CD8-positive, alpha-beta memory T cell (primary cell): ENCODE data around the gene SV2C. TPM values are rescaled to one million over a fixed set of nuclear protein-coding genes. Genes with fewer than 3 reads are reported as not detected.
"Not testable (repeated sequence)": the region's sequence is repeated elsewhere in the genome, so short reads cannot be mapped to it uniquely, and the experiment has no call there.

ENCODE experiments used
- CTCF ChIA-PET: fragments of 350-600 bp; sonication (Branson Sonifier 250); formaldehyde crosslinking; loops from one replicate; lab custom pipeline; 2021; ENCODE audit warnings: antibody characterized with exemption; lab: Charles Lee
- POLR2A ChIA-PET: fragments of 350-600 bp; sonication (Branson Sonifier 250); formaldehyde crosslinking; loops from one replicate; lab custom pipeline; 2021; ENCODE audit warnings: antibody characterized with exemption; lab: Charles Lee
- DNase-seq, 5 donors: peaks; one replicate each; pipeline versions ENCODE4 v3.0.0 to v3.0.0-alpha.2; 2020 to 2022; ENCODE audit warnings: mixed read lengths in 1 of 5
- H3K27ac ChIP-seq: one replicate; pipeline ENCODE4 v1.7.0; 2013; ENCODE audit warnings: low read depth, mild to moderate bottlenecking, low read length, moderate library complexity
- H3K27me3 ChIP-seq: 2 replicates; pipeline ENCODE4 v1.7.0; 2013; ENCODE audit warnings: low read length, mild to moderate bottlenecking; ENCODE audit not compliant: insufficient read depth, poor library complexity, severe bottlenecking
- H3K36me3 ChIP-seq: 2 replicates; pipeline ENCODE4 v1.7.0; 2013; ENCODE audit warnings: mild to moderate bottlenecking, low read length, moderate library complexity; ENCODE audit not compliant: insufficient read depth
- H3K4me1 ChIP-seq: 2 replicates; pipeline ENCODE4 v1.7.0; 2013; ENCODE audit warnings: mild to moderate bottlenecking, low read length, moderate library complexity; ENCODE audit not compliant: insufficient read depth
- H3K4me3 ChIP-seq: 2 replicates; pipeline ENCODE4 v1.7.0; 2013; ENCODE audit warnings: mild to moderate bottlenecking, low read length
- H3K9me3 ChIP-seq: 2 replicates; pipeline ENCODE4 v1.7.0; 2013; ENCODE audit warnings: mild to moderate bottlenecking, low read length
- H3K27ac Mint-ChIP-seq, 8 donors: one replicate each; pipeline ENCODE4 v1.8.0; 2020 to 2021; ENCODE audit warnings: mixed read lengths in 8 of 8, mild to moderate bottlenecking in 6 of 8, inconsistent platforms in 3 of 8, moderate library complexity in 3 of 8
- H3K27me3 Mint-ChIP-seq, 2 donors: one replicate each; pipeline ENCODE4 v1.8.0; 2020 to 2021; ENCODE audit warnings: mixed read lengths in 2 of 2, mild to moderate bottlenecking in 1 of 2, moderate library complexity in 1 of 2
- H3K36me3 Mint-ChIP-seq, 3 donors: one replicate each; pipeline ENCODE4 v1.8.0; 2020 to 2021; ENCODE audit warnings: mixed read lengths in 3 of 3, inconsistent platforms in 1 of 3, mild to moderate bottlenecking in 1 of 3
- H3K4me1 Mint-ChIP-seq, 3 donors: one replicate each; pipeline ENCODE4 v1.8.0; 2020 to 2021; ENCODE audit warnings: mixed read lengths in 3 of 3, inconsistent platforms in 1 of 3, mild to moderate bottlenecking in 1 of 3
- H3K4me3 Mint-ChIP-seq, 7 donors: one replicate each; pipeline ENCODE4 v1.8.0; 2020 to 2021; ENCODE audit warnings: mixed read lengths in 7 of 7, mild to moderate bottlenecking in 6 of 7, moderate library complexity in 4 of 7, inconsistent platforms in 2 of 7
- H3K9me3 Mint-ChIP-seq, 5 donors: one replicate each; pipeline ENCODE4 v1.8.0; 2020 to 2022; ENCODE audit warnings: mixed read lengths in 5 of 5, mild to moderate bottlenecking in 3 of 5, moderate library complexity in 2 of 5, inconsistent platforms in 1 of 5
- polyA plus RNA-seq: library from polyadenylated mRNA; unstranded; fragments of 300-500 nt; fragmentation: Illumina TruSeq; gene quantifications from one replicate; pipeline ENCODE4 v1.2.3, GENCODE V29; 2021
- total RNA-seq, 2 experiments: library from RNA; stranded (reverse); gene quantifications; one replicate each; pipeline ENCODE4 v1.2.3, GENCODE V29; 2021

Gene SV2C
- not detected for total RNA-seq
- not detected for polyA plus RNA-seq

GRCh38 chr5:76082772-76083554 lies at the start of gene SV2C:
Gene SV2C (plus strand): TSS chr5:76083383. CDS start chr5:76131751, 48,368 bp downstream.
- POLR2A ChIA-PET: no interaction called here
- no peak within 1 kb of the TSS for H3K4me3 ChIP-seq
- Mint-ChIP-seq H3K36me3 (no peaks in the 10 kb centered on the region), H3K4me1 (peaks cover 20 to 34% (median 29%) of the 10 kb centered on the region in 3 donors), H3K4me3 (peak within 1 kb of the TSS; percentile 61 to 88 (median 71)), H3K27me3 (peaks cover 46 to 83% of the 10 kb centered on the region in 2 donors), H3K27ac (peak within 1 kb of the TSS in 4 of 8 donors; percentile 21 to 40 (median 33)), H3K9me3 (no peaks in the 10 kb centered on the region)
- H3K36me3 ChIP-seq: no peaks in the 10 kb centered on the region
- H3K27me3 ChIP-seq: peaks cover 19% of the 10 kb centered on the region
- no peak within 1 kb of the TSS for H3K27ac ChIP-seq
- peaks cover 12% of the 10 kb centered on the region for H3K4me1 ChIP-seq
- DNase-seq: no peak
- CTCF ChIA-PET: no interaction called here
- no peaks in the 10 kb centered on the region for H3K9me3 ChIP-seq

- Mint-ChIP-seq H3K27ac (peak overlapping the region in 2 of 8 donors; percentile 25 to 59), H3K9me3 (peaks cover 0 to 12% (median 8%) of the 10 kb centered on the region in 5 donors), H3K27me3 (peaks cover 19 to 43% of the 10 kb centered on the region in 2 donors), H3K4me3 (peak overlapping the region in 6 of 7 donors; percentile 9 to 73 (median 48)), H3K4me1 (peaks cover 5 to 19% (median 17%) of the 10 kb centered on the region in 3 donors)
- CTCF ChIA-PET, H3K36me3 Mint-ChIP-seq, H3K27ac ChIP-seq, H3K27me3 ChIP-seq, H3K36me3 ChIP-seq, DNase-seq, H3K9me3 ChIP-seq, H3K4me3 ChIP-seq, H3K4me1 ChIP-seq: not testable (repeated sequence)
- POLR2A ChIA-PET: interaction anchor here (0.6 kb wide), 1 partner anchor 289 kb away, joined by 6 read pairs; no protein-coding TSS in a partner anchor
Observed at GRCh38 chr5:76037736-76038151, 45.4 kb upstream of the SV2C start.

GRCh38 chr5:76038212-76038611 lies 45.0 kb upstream of the SV2C start:
- Mint-ChIP-seq H3K9me3 (peaks cover 0 to 12% (median 8%) of the 10 kb centered on the region in 5 donors), H3K4me1 (peaks cover 5 to 19% (median 17%) of the 10 kb centered on the region in 3 donors), H3K36me3 (peaks cover 0 to 3% (median 0%) of the 10 kb centered on the region in 3 donors), H3K4me3 (peak overlapping the region in 5 of 7 donors; percentile 40 to 73 (median 54)), H3K27me3 (peaks cover 19 to 46% of the 10 kb centered on the region in 2 donors), H3K27ac (peak overlapping the region in 2 of 8 donors; percentile 25 to 59)
- no peak for DNase-seq
- Histone ChIP-seq H3K36me3 (no peaks in the 10 kb centered on the region), H3K4me1 (no peaks in the 10 kb centered on the region), H3K27me3 (no peaks in the 10 kb centered on the region), H3K9me3 (no peaks in the 10 kb centered on the region), H3K27ac (no peak overlapping the region), H3K4me3 (no peak overlapping the region)
- POLR2A ChIA-PET: no interaction called here
- CTCF ChIA-PET: no interaction called here

GRCh38 chr5:76040806-76041205 lies 42.4 kb upstream of the SV2C start:
- Histone ChIP-seq H3K4me3 (no peak overlapping the region), H3K27ac (no peak overlapping the region), H3K9me3 (no peaks in the 10 kb centered on the region), H3K4me1 (no peaks in the 10 kb centered on the region), H3K27me3 (no peaks in the 10 kb centered on the region), H3K36me3 (no peaks in the 10 kb centered on the region)
- ChIA-PET POLR2A (no interaction called here), CTCF (no interaction called here)
- Mint-ChIP-seq H3K9me3 (peaks cover 0 to 7% (median 2%) of the 10 kb centered on the region in 5 donors), H3K4me1 (peaks cover 5 to 19% (median 17%) of the 10 kb centered on the region in 3 donors), H3K36me3 (peaks cover 0 to 8% (median 0%) of the 10 kb centered on the region in 3 donors), H3K27ac (no peak overlapping the region), H3K27me3 (peaks cover 19 to 57% of the 10 kb centered on the region in 2 donors), H3K4me3 (no peak overlapping the region)
- DNase-seq: no peak

- H3K4me3 ChIP-seq: no peak overlapping the region
- H3K9me3 Mint-ChIP-seq: peaks cover 0 to 7% (median 2%) of the 10 kb centered on the region in 5 donors
- H3K9me3 ChIP-seq: no peaks in the 10 kb centered on the region
- no peaks in the 10 kb centered on the region for H3K27me3 ChIP-seq
- no peak overlapping the region for H3K4me3 Mint-ChIP-seq
- H3K4me1 ChIP-seq: no peaks in the 10 kb centered on the region
- CTCF ChIA-PET: no interaction called here
- POLR2A ChIA-PET: no interaction called here
- DNase-seq: no peak
- no peaks in the 10 kb centered on the region for H3K36me3 ChIP-seq
- no peak overlapping the region for H3K27ac Mint-ChIP-seq
- peaks cover 5 to 19% (median 17%) of the 10 kb centered on the region in 3 donors for H3K4me1 Mint-ChIP-seq
- peaks cover 0 to 12% (median 0%) of the 10 kb centered on the region in 3 donors for H3K36me3 Mint-ChIP-seq
- peaks cover 25 to 66% of the 10 kb centered on the region in 2 donors for H3K27me3 Mint-ChIP-seq
- H3K27ac ChIP-seq: no peak overlapping the region
Observed at GRCh38 chr5:76041863-76042262, 41.3 kb upstream of the SV2C start.

GRCh38 chr5:76046741-76047140 lies 36.4 kb upstream of the SV2C start:
- CTCF ChIA-PET: no interaction called here
- peaks cover 23 to 54% of the 10 kb centered on the region in 2 donors for H3K27me3 Mint-ChIP-seq
- no peaks in the 10 kb centered on the region for H3K9me3 ChIP-seq
- DNase-seq: no peak
- no peaks in the 10 kb centered on the region for H3K27me3 ChIP-seq
- H3K9me3 Mint-ChIP-seq: peaks cover 0 to 4% (median 2%) of the 10 kb centered on the region in 5 donors
- no peak overlapping the region for H3K4me3 Mint-ChIP-seq
- no peaks in the 10 kb centered on the region for H3K36me3 ChIP-seq
- H3K4me1 ChIP-seq: no peaks in the 10 kb centered on the region
- POLR2A ChIA-PET: no interaction called here
- H3K27ac Mint-ChIP-seq: no peak overlapping the region
- H3K4me3 ChIP-seq: no peak overlapping the region
- H3K4me1 Mint-ChIP-seq: no peaks in the 10 kb centered on the region
- H3K27ac ChIP-seq: no peak overlapping the region
- peaks cover 0 to 11% (median 0%) of the 10 kb centered on the region in 3 donors for H3K36me3 Mint-ChIP-seq

GRCh38 chr5:76050134-76050533 lies 33.0 kb upstream of the SV2C start:
- Mint-ChIP-seq H3K27ac (no peak overlapping the region), H3K9me3 (peaks cover 0 to 4% (median 0%) of the 10 kb centered on the region in 5 donors), H3K27me3 (peaks cover 17 to 31% of the 10 kb centered on the region in 2 donors), H3K36me3 (peaks cover 0 to 8% (median 0%) of the 10 kb centered on the region in 3 donors), H3K4me3 (no peak overlapping the region), H3K4me1 (no peaks in the 10 kb centered on the region)
- ChIA-PET CTCF (no interaction called here), POLR2A (no interaction called here)
- Histone ChIP-seq H3K4me1 (no peaks in the 10 kb centered on the region), H3K27me3 (no peaks in the 10 kb centered on the region), H3K36me3 (no peaks in the 10 kb centered on the region), H3K9me3 (no peaks in the 10 kb centered on the region), H3K27ac (no peak overlapping the region), H3K4me3 (no peak overlapping the region)
- DNase-seq: no peak

- Mint-ChIP-seq H3K27me3 (peaks cover 17 to 55% of the 10 kb centered on the region in 2 donors), H3K4me3 (no peak overlapping the region), H3K4me1 (no peaks in the 10 kb centered on the region), H3K27ac (no peak overlapping the region), H3K36me3 (no peaks in the 10 kb centered on the region), H3K9me3 (no peaks in the 10 kb centered on the region)
- Histone ChIP-seq H3K4me3 (no peak overlapping the region), H3K27ac (no peak overlapping the region), H3K9me3 (no peaks in the 10 kb centered on the region), H3K4me1 (no peaks in the 10 kb centered on the region), H3K27me3 (no peaks in the 10 kb centered on the region), H3K36me3 (no peaks in the 10 kb centered on the region)
- ChIA-PET POLR2A (no interaction called here), CTCF (no interaction called here)
- DNase-seq: no peak
Observed at GRCh38 chr5:76062502-76063041, 20.6 kb upstream of the SV2C start.
